Mononuclear cell (primary cell): ENCODE data around the gene UTP18. TPM values are rescaled to one million over a fixed set of nuclear protein-coding genes. Genes with fewer than 3 reads are reported as not detected.
"Not testable (repeated sequence)": the region's sequence is repeated elsewhere in the genome, so short reads cannot be mapped to it uniquely, and the experiment has no call there.

Experiments used
- H3K27me3 ChIP-seq: 2 replicates; pipeline ENCODE4 v1.6.0; 2011; ENCODE audit warnings: low read length, control low read depth; ENCODE audit not compliant: insufficient read depth
- H3K4me1 ChIP-seq: 2 replicates; pipeline ENCODE4 v1.5.1; 2011; ENCODE audit warnings: mild to moderate bottlenecking, low read length, control low read depth; ENCODE audit not compliant: insufficient read depth
- H3K4me3 ChIP-seq: 2 replicates; pipeline ENCODE4 v1.5.1; 2011; ENCODE audit warnings: mild to moderate bottlenecking, low read length, moderate library complexity
- H3K9me3 ChIP-seq: 2 replicates; pipeline ENCODE4 v1.5.1; 2011; ENCODE audit warnings: low read depth, mild to moderate bottlenecking, control low read depth, low read length
- total RNA-seq: library from RNA; depleted of rRNA; stranded (reverse); fragments of >200 nt; gene quantifications from one replicate; pipeline ENCODE4 v1.2.3, GENCODE V29; 2012

The UTP18 gene
- total RNA-seq, 1 donor = 57.6 TPM

GRCh38 chr17:51250314-51250840 is 10.0 kb upstream of the UTP18 start:
- Histone ChIP-seq H3K4me1 (peaks cover 4% of the 10 kb centered on the region), H3K9me3 (no peaks in the 10 kb centered on the region), H3K4me3 (no peak overlapping the region), H3K27me3 (no peaks in the 10 kb centered on the region)

- Histone ChIP-seq H3K4me1 (peaks cover 4% of the 10 kb centered on the region), H3K9me3 (no peaks in the 10 kb centered on the region), H3K4me3 (no peak overlapping the region), H3K27me3 (no peaks in the 10 kb centered on the region)
Observed at GRCh38 chr17:51251010-51251409, 9.3 kb upstream of the UTP18 start.

- Histone ChIP-seq H3K27me3 (no peaks in the 10 kb centered on the region), H3K4me1 (peaks cover 23% of the 10 kb centered on the region), H3K9me3 (no peaks in the 10 kb centered on the region), H3K4me3 (no peak overlapping the region)
Observed at GRCh38 chr17:51255673-51256072, 4.7 kb upstream of the UTP18 start.

GRCh38 chr17:51256101-51256500 is 4.2 kb upstream of the UTP18 start:
- Histone ChIP-seq H3K27me3 (no peaks in the 10 kb centered on the region), H3K4me1 (peaks cover 23% of the 10 kb centered on the region), H3K4me3 (no peak overlapping the region), H3K9me3 (no peaks in the 10 kb centered on the region)

GRCh38 chr17:51257150-51258081 is 2.9 kb upstream of the UTP18 start:
- Histone ChIP-seq H3K9me3 (no peaks in the 10 kb centered on the region), H3K27me3 (no peaks in the 10 kb centered on the region), H3K4me3 (no peak overlapping the region), H3K4me1 (peaks cover 33% of the 10 kb centered on the region)

GRCh38 chr17:51258756-51259563 is 1.4 kb upstream of the UTP18 start:
- Histone ChIP-seq H3K4me3 (peak overlapping the region; percentile 90), H3K4me1 (peaks cover 44% of the 10 kb centered on the region), H3K9me3 (no peaks in the 10 kb centered on the region), H3K27me3 (no peaks in the 10 kb centered on the region)

GRCh38 chr17:51259564-51260236 is 646 bp upstream of the UTP18 start, which contains the start of gene MBTD1:
MBTD1 (minus strand) TSS chr17:51260049; CDS start chr17:51225161, 34,888 bp downstream.
- peaks cover 49% of the 10 kb centered on the region for H3K4me1 ChIP-seq
- H3K27me3 ChIP-seq = no peaks in the 10 kb centered on the region
- H3K4me3 ChIP-seq = peak within 1 kb of the TSS; percentile 90
- no peaks in the 10 kb centered on the region for H3K9me3 ChIP-seq

- peak overlapping the region; percentile 90 for H3K4me3 ChIP-seq
- peaks cover 56% of the 10 kb centered on the region for H3K4me1 ChIP-seq
- no peaks in the 10 kb centered on the region for H3K27me3 ChIP-seq
- H3K9me3 ChIP-seq = no peaks in the 10 kb centered on the region
Observed at GRCh38 chr17:51261024-51261963, 948 bp downstream of the UTP18 start.

- Histone ChIP-seq H3K9me3 (no peaks in the 10 kb centered on the region), H3K27me3 (no peaks in the 10 kb centered on the region), H3K4me1 (peaks cover 51% of the 10 kb centered on the region), H3K4me3 (no peak overlapping the region)
Observed at GRCh38 chr17:51263006-51263405, 2.7 kb downstream of the UTP18 start.

GRCh38 chr17:51264466-51264865 is 4.1 kb downstream of the UTP18 start:
- not testable (repeated sequence) for H3K9me3 ChIP-seq, H3K27me3 ChIP-seq, H3K4me3 ChIP-seq
- peaks cover 37% of the 10 kb centered on the region for H3K4me1 ChIP-seq

- Histone ChIP-seq H3K4me3 (no peak overlapping the region), H3K9me3 (no peaks in the 10 kb centered on the region), H3K4me1 (peaks cover 6% of the 10 kb centered on the region), H3K27me3 (no peaks in the 10 kb centered on the region)
Observed at GRCh38 chr17:51269991-51270390, 9.6 kb downstream of the UTP18 start.

- Histone ChIP-seq H3K27me3 (no peaks in the 10 kb centered on the region), H3K4me3 (no peak overlapping the region), H3K9me3 (no peaks in the 10 kb centered on the region), H3K4me1 (peaks cover under 1% of the 10 kb centered on the region)
Observed at GRCh38 chr17:51270636-51271035, 10.3 kb downstream of the UTP18 start.

- Histone ChIP-seq H3K4me1 (no peaks in the 10 kb centered on the region), H3K9me3 (no peaks in the 10 kb centered on the region), H3K27me3 (no peaks in the 10 kb centered on the region), H3K4me3 (no peak overlapping the region)
Observed at GRCh38 chr17:51272812-51273211, 12.5 kb downstream of the UTP18 start.

- H3K9me3 ChIP-seq = no peaks in the 10 kb centered on the region
- no peak overlapping the region for H3K4me3 ChIP-seq
- no peaks in the 10 kb centered on the region for H3K4me1 ChIP-seq
- no peaks in the 10 kb centered on the region for H3K27me3 ChIP-seq
Observed at GRCh38 chr17:51275381-51275780, 15.0 kb downstream of the UTP18 start.
